GM18498 (cell line): ENCODE measurements around the gene SMC3.

ENCODE experiments used
- ATAC-seq: cut with Tn5 transposase; IDR thresholded peaks from one replicate; pipeline ENCODE4 v1.9.1; 2021; ENCODE audit warnings: mild to moderate bottlenecking, moderate library complexity; ENCODE audit not compliant: unreplicated experiment

Gene SMC3

DNA sequence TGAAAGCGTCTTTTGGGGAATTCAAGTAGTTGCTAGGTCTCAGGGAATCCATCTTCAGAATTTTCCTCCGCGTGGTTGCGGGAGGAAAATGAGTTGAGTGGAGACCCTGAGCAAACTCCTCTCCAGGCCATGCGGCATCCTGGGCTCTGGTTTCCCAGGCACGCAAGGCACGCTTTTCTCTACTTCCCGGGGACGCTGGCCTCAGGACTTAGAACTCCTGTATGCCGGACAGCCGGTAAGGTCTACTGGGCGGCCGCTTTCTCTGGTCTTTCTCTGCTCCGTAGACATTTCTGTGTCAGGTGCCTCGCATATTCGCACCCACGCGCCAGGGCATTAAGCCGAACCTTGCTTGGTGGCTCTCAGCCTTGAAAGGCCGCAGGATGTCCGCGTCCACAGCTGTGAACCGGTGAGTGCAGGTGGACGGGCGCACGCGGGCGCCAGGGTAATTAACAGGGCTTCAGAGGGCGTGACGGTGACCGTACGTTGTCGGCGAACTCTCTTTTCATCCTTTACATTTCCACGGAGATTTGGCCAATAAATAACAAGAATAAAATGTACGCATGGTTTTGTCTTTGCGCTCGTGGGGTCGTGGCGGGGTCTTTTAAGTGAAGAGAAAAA is 75.6 kb downstream of the SMC3 start:
- no peak for ATAC-seq

DNA sequence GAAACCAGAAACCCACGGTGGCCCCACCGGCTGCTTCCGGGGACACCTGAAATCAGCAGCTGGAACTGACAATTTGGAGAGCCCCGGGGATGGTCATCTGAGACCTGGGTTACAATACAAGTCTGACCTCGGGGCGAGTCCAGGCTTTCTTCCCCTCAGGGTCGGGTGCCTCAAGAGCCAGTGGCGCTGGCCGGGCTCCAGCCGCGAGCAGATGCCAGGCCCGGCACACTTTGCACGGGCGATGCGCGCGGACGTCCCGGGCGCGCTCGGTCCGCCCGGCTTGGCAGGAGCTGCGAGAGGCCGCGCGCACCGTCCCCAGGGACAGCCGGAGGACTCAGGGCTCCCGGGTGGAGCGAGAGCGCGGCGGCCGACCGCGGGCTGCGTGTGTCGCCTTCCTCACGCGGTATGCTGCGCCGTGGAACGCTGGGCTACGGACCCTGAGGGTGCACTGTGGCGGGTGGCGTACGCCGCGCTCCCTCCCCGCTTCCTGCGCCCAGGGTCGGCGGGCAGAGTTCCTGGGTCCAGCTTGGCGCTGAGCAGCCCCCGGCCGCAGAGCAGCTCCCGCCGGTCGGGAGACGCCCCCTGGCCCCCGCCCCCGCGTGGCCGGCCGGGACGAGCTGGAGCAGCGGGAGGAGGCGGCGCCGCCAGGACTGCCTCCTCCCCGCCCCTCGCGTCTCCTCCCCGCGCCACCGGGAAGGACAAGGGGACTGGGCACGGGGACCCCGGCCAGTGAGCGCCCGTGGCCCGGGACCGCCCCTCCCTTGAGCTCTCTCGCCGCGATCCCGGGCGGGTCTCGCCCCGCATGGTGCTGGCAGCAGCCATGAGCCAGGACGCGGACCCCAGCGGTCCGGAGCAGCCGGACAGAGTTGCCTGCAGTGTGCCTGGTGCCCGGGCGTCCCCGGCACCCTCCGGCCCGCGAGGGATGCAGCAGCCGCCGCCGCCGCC is 76.4 kb downstream of the SMC3 start, which contains the start of gene RBM20:
TSS of gene RBM20 (plus strand) at position 684 of the 945 bp plus-strand sequence. CDS start at position 803, 119 bp downstream.
- peak; percentile 51 for ATAC-seq

DNA sequence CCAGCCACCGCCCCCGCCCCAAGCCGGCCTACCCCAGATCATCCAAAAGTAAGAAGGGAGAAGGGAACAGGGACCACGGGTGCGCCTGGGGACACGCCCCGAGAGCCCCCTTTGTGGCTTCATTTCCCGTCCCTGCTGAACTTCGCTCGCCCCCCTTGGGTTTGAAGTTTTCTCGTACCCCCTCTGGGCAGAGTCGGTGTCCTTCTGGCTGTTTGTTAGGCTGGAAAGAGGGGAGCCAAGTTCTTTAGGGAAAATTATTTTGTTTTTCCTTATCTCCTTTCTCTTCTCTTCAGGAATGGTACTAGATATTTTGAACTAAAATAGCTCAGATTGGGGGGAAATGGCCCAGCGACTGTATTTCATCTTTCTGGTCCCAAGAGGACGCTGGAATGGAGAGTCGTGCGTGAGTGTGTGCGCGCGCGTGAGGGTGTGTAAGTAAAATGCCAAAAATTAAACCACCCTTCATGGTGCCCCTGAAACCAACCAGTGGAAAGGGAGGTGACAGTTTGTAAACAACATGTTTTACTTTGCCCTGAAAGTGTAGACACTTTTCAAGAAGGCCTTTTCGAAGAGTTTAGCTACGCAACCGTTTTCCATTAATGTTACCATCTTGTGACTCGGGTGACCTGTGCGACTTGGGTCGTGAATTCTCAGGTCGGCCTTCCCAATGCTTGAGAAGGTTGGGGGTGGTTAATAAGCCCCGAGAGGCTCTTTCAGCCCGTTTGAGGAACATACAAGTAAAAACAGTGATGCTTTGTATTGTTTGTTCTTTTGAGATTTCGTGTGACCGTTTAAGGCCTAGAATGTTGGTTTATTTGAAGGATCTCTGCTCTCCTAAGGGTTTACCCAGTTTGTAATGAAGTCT is 77.3 kb downstream of the SMC3 start:
- no peak for ATAC-seq

DNA sequence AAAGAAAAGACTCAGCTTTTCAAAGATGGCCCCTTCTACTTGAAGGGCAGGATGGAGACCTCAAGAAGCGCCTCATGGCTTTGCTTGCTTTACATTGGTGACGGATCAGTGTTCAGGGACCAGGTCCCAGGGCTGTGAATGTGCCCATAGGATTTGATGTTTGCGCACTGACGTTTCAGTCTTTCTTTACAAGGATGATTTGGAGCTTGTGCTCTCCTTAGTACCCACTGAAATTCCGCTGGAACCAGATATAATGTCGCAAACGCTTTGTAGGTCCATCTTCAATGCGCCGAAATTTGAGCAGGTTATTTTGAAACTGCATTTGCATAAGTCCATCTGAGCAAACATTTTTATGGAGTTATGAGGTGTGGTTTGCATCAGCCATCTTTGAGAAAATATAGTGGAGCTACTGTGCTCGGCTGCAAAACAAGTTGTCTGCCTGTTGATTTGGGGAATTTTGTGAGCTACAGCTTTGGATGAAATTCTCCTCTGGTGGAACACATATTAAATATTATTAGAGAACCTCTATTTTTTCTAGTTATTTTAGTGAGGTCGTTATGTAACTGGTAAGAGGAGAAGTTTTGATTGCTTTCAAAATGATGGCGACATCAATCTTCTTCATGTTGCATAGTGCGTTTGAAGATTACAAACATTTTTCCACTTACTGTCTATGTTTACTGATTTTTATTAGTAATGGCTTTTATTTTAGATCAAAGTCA is 79.1 kb downstream of the SMC3 start:
- ATAC-seq = no peak

DNA sequence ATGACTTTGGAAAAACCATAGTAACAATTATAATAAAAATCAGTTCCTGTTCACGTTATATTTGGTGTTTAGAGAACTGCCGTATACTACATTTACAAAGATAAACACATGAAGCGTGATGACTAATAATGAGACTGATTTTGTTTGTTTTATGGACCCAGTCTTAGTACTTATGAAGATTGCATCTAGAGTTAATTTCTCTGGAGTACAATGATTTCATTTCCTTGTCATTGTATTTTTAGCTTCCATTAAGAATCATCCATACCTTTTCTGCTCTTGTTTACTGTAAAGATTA is 79.6 kb downstream of the SMC3 start:
- no peak for ATAC-seq

DNA sequence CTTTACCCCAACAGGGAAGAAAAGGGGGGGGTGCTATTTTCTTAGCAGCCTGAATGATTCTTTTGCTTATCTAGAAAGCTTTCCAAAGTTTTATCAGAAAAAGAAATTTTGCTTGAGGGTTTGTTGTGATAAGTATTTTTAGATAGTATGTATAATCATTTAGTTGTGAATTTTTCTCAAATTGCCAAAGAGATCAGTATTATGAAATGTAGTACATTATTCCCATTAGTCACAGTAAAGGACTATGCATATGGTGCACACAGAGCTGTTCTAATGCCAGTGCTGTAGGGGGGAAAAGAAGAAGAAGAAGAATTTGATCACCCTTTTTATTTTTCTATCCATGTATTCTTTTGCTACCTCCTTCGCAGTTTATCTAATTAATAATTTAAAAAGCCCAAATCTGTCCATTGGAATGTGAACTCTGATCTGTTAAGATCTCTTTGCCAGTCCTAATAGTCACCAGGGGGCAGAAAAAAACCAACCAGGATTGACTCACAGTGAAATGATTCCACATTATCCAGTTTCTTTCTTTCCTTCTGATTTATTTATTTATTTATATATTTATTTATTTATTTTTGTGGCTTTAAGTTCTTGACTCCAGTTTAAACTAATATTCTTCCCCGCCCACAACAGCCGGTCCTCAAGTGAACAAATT is 81.3 kb downstream of the SMC3 start:
- ATAC-seq = no peak

DNA sequence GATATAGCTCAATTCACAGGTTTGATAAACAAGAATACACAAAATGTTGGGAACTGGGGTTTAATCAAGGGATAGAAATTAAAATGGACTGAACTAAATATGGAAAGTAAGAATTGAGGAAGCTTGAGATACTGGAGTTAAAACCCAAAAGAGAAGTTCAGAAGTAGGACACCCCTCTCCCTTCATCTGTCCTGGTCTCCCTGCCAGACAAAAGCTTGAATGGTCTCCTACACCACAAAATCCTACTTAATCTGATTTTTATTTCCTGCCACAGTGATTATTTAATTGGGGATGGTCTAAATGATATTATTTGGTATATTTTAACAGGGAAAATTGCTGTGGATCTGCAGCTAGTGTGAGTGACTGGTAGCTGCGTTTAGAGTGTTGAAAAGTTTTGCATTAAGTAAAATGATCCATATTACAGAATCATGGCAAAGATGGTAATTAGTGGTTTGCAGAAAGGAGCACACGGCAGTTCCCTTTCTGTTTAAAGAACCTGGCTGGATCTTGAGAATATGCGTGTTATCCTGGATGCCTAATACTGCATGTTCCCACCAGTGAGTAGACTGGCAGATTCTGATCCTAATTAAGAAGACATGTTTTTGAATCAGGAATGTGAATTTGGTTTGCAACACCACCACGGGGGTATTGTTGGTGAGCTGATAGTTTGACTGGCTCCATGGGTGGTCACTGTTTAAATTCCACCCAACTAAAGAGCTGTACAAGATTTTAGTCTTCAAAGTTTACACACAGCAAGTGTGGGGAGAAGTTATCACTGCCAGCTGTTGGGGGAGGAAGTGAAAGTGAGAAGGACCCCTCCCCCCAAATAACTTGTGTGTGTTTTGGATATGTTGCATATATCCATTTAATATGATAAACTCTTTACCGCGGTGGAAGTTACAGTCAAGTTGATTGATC is 82.1 kb downstream of the SMC3 start:
- no peak for ATAC-seq

DNA sequence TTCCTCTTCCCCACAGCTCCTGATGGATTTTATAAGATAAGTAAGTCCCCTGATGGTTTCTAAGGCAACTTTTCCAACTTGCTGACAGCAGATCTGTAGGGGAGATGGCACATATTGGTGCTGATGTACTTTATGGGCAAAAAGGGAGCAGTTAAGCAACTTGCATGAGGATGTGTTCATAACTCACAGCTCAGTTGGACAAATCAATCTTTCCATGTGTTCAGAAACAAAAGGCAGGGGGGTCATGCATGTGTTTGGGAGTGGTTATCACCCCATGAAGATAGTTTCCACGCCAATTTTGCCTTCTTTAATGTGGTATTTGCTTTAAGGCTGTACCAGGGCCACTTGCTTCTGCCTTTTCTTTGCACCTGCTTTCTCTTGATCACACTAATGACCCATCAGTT is 82.8 kb downstream of the SMC3 start:
- no peak for ATAC-seq

DNA sequence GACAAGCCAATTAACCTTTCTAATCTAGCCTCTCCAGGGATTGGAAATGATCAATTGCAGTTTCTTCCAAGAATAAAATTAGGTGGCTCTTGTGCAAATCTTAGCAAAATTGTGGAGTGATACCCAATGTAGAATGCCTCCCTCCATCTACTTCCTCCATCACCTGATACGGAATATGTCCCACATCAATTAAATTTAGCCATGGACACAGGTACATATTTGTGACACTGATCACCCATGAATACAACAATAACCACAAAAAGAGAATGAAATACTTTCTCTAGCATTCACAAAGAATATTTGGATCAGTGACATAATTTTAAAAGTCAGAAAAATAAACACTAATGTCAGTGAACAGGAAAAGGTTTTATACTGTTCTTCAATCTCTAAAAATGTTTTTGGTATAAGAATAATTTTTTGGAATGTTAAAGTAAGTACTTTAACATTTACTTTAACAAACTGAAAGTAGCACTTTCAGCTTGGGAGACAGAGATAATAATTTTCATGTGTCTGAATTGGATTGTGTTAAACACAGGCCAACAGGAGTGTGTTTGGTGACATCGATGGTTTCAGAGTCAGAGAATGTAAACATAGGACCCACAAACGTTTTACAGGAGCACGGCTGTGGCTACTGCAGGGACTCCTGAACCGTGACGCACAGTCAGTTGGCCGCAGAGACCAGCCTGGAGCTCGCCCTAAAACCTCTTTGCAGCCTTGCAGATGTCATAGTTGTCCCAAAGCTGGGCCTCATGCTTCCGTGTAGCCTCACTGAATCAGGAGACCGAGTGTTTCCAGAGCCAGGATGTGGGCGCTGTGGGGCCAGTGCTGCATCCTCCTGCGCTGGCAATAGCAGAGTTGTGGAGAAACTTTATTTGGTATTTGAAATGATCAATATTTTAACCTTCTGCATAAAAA is 83.8 kb downstream of the SMC3 start:
- ATAC-seq = peak; percentile 91

DNA sequence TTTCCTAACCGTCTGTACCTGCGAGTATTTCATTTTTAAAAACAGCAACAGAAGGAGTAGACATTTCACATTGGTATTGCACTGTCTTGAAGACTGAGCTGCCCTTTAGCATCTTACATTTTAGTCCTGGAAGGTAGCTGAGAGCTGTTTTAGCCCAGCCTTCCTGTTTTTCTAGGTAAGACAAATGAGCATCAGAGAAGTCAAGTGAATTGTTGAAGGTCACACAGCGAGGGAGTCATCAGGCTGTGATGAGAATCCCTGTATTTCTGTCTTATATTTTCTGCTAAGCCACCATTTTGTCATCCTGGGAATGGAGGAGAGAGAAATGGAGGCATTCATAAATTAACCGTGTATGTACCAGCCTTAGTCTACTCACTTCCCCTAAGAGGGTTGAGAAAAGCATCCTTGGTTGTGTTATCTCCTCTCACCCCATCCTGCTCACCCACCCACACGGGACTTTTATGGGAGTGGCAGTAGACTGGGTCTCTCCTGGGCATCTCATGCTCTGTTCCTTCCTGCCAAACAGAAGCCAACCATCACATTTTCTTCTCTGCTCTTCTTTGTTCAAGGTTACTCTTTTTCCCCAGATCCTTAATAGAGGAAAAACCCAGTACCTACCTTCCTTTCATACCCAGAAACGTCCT is 85.1 kb downstream of the SMC3 start:
- no peak for ATAC-seq
